Stimulated activated CD8-positive, alpha-beta memory T cell treated with anti-CD3 and anti-CD28 coated beads, Interleukin-15, amount 100 ng/mL, for 4 hours (primary cell): ENCODE measurements around the gene CCDC127.
A peak's percentile ranks its signal among the peaks of the same experiment; 100 is the strongest.
"Not testable (repeated sequence)": the region's sequence is repeated elsewhere in the genome, so short reads cannot be mapped to it uniquely, and the experiment has no call there.

ENCODE experiments used
- DNase-seq, 2 donors: peaks; one replicate each; pipeline ENCODE4 v3.0.0-alpha.2; 2020; ENCODE audit warnings: low read depth in 2 of 2

CCDC127 gene, protein sequence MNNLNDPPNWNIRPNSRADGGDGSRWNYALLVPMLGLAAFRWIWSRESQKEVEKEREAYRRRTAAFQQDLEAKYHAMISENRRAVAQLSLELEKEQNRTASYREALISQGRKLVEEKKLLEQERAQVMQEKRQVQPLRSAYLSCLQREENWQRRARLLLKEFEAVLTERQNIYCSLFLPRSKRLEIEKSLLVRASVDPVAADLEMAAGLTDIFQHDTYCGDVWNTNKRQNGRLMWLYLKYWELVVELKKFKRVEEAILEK

DNA sequence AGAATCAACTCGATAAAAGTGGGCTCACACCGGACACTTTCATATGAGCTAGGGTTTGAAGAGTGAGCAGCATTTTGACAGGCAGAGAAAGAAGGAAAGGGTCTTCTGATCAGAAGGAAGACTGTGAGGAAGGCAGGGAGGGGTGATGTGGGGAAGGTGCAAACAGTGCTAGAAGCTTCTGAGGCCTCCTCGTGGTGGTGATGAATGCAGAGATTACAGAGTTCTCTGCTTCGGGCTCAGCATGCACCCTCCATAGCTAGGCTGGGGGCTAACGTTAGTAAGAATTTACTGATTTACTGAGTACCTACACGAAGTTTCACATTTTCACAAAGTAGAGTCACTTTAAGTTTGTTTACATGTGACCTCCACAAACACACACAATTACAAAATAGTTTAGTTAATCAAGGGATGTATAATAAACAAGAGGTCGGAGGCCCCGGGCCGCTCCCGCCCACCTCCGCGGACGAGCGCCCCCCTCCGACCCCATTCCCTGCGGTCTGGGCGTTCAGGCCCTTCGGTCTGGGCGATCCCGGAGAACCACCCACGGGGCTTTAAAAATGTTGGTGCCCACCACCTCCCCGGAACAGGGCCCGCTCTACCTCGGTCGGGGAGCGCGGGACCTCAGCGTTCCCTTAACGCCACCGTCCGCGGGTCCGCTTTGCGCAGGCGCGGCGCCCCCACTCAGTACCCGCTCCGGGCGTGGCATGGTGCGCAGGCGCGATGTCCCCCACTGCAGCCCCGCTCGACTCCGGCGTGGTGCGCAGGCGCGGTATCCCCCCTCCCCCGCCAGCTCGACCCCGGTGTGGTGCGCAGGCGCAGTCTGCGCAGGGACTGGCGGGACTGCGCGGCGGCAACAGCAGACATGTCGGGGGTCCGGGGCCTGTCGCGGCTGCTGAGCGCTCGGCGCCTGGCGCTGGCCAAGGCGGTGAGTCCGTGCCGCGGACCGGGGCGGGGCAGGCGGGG is at the start of gene CCDC127, which contains the start of gene SDHA:
CCDC127 (minus strand) TSS at position 660 of the 963 bp plus-strand sequence. CDS start 1,304 bp downstream, outside the sequence.
SDHA (plus strand) TSS at position 827 of the 963 bp plus-strand sequence; CDS start at position 863, 36 bp downstream.
- peak; percentile 94 to 96 for DNase-seq

DNA sequence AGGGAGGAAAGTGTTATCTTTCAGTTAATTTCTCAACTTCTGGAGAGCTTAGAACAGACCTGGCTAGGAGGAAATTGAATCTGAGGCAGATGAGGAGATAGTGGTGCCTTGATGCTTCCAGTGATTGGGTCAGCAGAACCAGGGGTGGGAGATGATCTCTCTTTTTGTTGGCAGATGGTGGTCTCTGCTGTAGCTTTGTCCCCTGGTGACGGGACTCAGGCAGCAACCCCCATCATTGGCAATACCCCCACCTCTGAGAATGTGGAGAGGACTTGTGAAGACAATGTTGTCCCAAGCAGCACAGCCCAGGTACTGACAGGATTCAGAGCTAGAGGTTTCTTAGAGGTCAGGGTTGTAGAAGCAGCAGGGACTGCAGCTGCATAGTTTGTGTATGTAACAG is 49.8 kb upstream of the CCDC127 start:
- no peak for DNase-seq

GRCh38 chr5:266311-267026 is 48.5 kb upstream of the CCDC127 start:
- DNase-seq: not testable (repeated sequence)

GRCh38 chr5:264338-264737 is 46.4 kb upstream of the CCDC127 start:
- no peak for DNase-seq

- not testable (repeated sequence) for DNase-seq
These were observed 45.5 kb upstream of the CCDC127 start for GRCh38 chr5:263275-263974.

DNA sequence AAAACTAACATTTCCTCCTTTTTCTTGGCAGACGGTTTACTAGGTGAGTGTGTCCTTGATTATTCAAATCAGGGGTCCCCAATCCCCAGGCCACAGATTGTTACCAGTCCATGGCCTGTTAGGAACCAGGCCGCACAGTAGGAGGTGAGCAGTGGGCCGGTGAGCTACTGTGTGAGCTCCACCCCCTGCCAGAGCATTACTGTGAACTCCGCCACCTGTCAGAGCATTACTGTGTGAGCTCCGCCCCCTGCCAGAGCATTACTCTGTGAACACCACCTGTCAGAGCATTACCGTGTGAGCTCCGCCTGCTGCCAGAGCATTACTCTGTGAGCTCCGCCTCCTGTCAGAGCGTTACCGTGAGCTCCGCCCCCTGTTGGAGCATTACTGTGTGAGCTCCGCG is 39.2 kb upstream of the CCDC127 start:
- DNase-seq: no peak

- not testable (repeated sequence) for DNase-seq
These were observed 38.4 kb upstream of the CCDC127 start for GRCh38 chr5:256347-256746.

GRCh38 chr5:255116-255515 is 37.2 kb upstream of the CCDC127 start:
- DNase-seq: not testable (repeated sequence)

GRCh38 chr5:254322-254721 is 36.4 kb upstream of the CCDC127 start:
- DNase-seq: not testable (repeated sequence)

GRCh38 chr5:252546-252945 is 34.6 kb upstream of the CCDC127 start:
- no peak for DNase-seq

DNA sequence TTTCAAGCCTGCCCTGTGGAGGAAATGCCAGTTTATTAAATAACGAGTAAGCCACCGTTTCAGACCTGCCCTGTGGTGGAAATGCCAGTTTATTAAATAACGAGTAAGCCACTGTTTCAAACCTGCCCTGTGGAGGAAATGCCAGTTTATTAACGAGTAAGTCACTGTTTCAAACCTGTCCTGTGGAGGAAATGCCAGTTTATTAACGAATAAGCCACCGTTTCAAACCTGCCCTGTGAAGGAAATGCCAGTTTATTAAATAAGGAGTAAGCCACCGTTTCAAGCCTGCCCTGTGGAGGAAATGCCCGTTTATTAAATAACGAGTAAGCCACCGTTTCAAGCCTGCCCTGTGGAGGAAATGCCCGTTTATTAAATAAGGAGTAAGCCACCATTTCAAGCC is 34.0 kb upstream of the CCDC127 start:
- DNase-seq: not testable (repeated sequence)

- DNase-seq: not testable (repeated sequence)
These were observed 33.6 kb upstream of the CCDC127 start for GRCh38 chr5:251538-251937.

DNA sequence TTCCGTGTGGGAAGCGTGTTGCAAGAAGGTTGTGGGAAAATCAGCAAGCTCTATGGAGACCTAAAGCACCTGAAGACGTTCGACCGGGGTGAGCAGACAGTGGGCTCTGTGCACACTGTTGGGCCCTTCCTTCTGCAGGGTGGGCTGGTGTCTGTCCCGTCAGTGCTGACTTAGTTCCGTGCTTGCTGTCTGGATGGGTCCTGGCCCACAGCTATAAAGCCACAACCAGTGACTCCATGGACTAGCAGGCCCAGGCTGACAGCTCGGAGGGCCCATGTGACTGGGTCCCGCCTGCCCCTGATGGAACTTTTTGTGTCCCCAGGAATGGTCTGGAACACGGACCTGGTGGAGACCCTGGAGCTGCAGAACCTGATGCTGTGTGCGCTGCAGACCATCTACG is 33.1 kb upstream of the CCDC127 start:
- not testable (repeated sequence) for DNase-seq

GRCh38 chr5:250396-250795 is 32.4 kb upstream of the CCDC127 start:
- not testable (repeated sequence) for DNase-seq

- not testable (repeated sequence) for DNase-seq
These were observed 27.8 kb upstream of the CCDC127 start for GRCh38 chr5:245717-246116.

DNA sequence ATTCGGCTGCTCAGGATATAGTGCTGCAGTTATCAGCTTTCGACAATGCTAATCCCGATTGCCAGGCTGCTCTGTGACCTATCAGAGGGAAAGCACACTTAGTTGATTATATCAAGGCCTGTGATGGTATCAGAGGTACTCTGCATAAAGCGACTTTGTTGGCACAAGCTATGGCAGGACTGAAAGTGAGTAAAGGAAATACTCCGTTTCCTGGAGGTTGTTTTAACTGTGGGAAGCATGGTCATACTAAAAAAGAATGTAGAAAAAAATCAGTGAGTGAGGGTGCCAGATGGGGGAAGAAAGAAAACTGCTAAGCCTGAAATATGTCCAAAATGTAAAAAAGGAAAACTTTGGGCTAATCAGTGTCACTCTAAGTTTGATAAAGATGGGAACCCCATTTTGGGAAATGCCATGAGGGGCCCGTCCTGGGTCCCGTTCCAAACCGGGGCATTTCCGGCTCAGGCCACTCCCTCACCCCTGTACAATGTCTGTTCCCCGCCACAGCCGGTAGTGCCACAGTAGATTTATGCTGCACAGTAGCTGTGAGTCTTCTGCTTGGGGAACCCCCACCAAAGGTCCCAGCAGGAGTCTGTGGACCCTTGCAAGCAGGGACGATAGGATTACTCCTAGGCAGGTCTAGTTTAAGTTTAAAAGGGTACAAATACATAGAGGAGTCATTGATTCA is 25.9 kb upstream of the CCDC127 start:
- not testable (repeated sequence) for DNase-seq

DNA sequence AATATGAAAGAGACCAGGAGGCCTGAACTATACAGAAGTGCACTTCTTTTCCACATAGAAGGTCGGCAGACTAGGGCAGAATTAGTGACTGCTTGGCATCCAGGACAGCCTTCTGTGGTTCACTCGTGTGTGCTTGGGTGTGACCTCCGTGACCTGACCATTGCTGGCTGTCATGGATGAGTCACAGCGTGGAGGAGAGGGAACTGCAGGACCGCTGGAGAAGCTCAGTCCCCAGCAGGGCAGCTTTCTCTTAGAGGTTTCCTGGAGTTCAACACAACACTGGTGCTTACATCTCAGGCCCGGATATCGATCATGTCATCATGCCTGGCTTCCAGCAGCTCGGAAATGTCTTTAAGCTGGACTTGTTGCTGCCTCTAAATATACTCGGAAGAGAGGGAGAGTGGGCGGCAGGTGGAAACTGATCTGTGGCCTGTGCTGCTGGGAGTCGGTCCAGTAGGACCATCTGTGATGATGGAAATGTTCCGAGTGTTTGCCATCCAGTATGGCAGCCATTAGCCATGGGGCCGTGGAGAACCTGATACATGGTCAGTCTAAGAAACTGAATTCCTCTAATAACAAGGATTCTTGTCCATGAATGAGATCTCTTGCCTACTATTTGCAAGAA is 23.2 kb upstream of the CCDC127 start:
- not testable (repeated sequence) for DNase-seq

DNA sequence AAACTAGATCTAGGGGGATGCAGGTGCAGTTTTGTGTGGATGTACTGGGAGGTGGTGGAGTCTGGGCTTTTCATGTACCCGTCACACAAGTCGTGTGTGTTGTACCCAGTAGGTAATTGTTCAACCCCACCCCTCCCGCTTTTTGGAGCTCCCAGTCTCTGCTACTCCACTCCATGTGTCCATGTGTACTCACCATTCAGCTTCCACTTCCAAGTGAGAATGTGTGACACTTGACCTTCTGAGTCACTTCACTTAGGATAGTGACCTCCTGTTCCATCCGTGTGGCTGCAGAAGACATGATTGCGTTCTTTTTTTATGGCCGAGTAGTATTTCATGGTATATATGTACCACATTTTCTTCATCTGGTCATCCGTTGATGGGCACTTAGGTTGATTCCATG is 22.6 kb upstream of the CCDC127 start:
- DNase-seq: not testable (repeated sequence)

GRCh38 chr5:237931-238330 is 20.0 kb upstream of the CCDC127 start:
- not testable (repeated sequence) for DNase-seq

GRCh38 chr5:235527-235926 is 17.6 kb upstream of the CCDC127 start:
- DNase-seq: not testable (repeated sequence)
